IPS DF 6.9 (cell line): ENCODE results near the gene ZSCAN18.

ENCODE experiments used
- DNase-seq: peaks from one replicate; pipeline ENCODE4 v3.0.0-alpha.2; 2013; ENCODE audit warnings: low read depth, low spot score
- H3K27ac ChIP-seq: one replicate; pipeline ENCODE4 v1.5.1; 2013; ENCODE audit warnings: low read length, control low read depth
- H3K27me3 ChIP-seq: 2 replicates; pipeline ENCODE4 v1.6.1; 2013; ENCODE audit warnings: mild to moderate bottlenecking, low read length; ENCODE audit not compliant: control insufficient read depth, insufficient read depth
- H3K36me3 ChIP-seq: 2 replicates; pipeline ENCODE4 v1.6.1; 2013; ENCODE audit warnings: low read length; ENCODE audit not compliant: control insufficient read depth, insufficient read depth
- H3K4me1 ChIP-seq: 2 replicates; pipeline ENCODE4 v1.6.1; 2013; ENCODE audit warnings: low read length; ENCODE audit not compliant: control insufficient read depth, insufficient read depth
- H3K4me3 ChIP-seq: 2 replicates; pipeline ENCODE4 v1.5.1; 2013; ENCODE audit warnings: mild to moderate bottlenecking, low read length
- H3K9me3 ChIP-seq: 2 replicates; pipeline ENCODE4 v1.6.1; 2013; ENCODE audit warnings: low read length, inconsistent platforms; ENCODE audit not compliant: control insufficient read depth, insufficient read depth
- WGBS: extraction: QIAGEN DNeasy Blood & Tissue Kit; methylation state at CpG from one replicate; pipeline ENCODE4 v1.1.7; 2013; ENCODE audit warnings: mixed read lengths, missing lambda C conversion rate; ENCODE audit not compliant: insufficient read length, insufficient coverage; 5-methylcytosine and 5-hydroxymethylcytosine counted together

The ZSCAN18 gene

GRCh38 chr19:58107778-58108545 lies 9.9 kb upstream of the ZSCAN18 start:
- no CpG with 5 or more reads among the region's 7 CpGs for WGBS
- Histone ChIP-seq H3K4me3 (no peak overlapping the region), H3K4me1 (no peaks in the 10 kb centered on the region), H3K36me3 (no peaks in the 10 kb centered on the region), H3K27me3 (no peaks in the 10 kb centered on the region), H3K9me3 (peaks cover 6% of the 10 kb centered on the region), H3K27ac (no peak overlapping the region)
- DNase-seq, result no peak

- H3K27ac ChIP-seq, result no peak overlapping the region
- H3K9me3 ChIP-seq, result no peaks in the 10 kb centered on the region; the same call in 1 of the 2 replicates
- H3K36me3 ChIP-seq, result no peaks in the 10 kb centered on the region
- no CpG with 5 or more reads among the region's 2 CpGs for WGBS
- H3K27me3 ChIP-seq, result no peaks in the 10 kb centered on the region
- no peaks in the 10 kb centered on the region; the same call in 1 of the 2 replicates for H3K4me1 ChIP-seq
- H3K4me3 ChIP-seq, result peak overlapping the region; percentile 14; the same call in 1 of the 2 replicates
- no peak for DNase-seq
Observed at GRCh38 chr19:58098682-58098998, 609 bp upstream of the ZSCAN18 start.

DNA sequence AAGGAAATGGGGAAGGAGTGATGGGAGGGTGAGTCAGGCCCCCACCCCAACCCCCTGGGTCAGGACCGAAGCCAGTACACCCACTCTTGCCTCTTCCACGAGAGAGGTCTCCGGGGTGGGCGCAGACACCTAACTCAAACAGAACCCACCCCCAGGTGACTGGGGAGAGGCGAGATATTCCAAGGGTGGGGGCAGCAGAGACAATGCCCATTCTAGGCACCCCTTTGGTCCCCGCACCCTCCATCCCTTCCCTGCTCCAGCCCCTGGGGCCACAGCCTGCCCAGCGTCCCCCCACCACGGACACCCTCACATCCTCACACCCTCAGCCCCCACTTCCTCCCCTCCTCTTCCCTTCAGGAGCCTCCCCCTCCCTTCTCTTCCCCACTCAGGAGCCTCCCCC lies 682 bp downstream of the ZSCAN18 start:
- no CpG with 5 or more reads among the region's 8 CpGs for WGBS
- Histone ChIP-seq H3K36me3 (no peaks in the 10 kb centered on the region), H3K27me3 (no peaks in the 10 kb centered on the region), H3K4me1 (no peaks in the 10 kb centered on the region; the same call in 1 of the 2 replicates), H3K9me3 (no peaks in the 10 kb centered on the region; the same call in 1 of the 2 replicates), H3K27ac (no peak overlapping the region), H3K4me3 (peak overlapping the region; percentile 93; the same call in 1 of the 2 replicates)
- no peak for DNase-seq

DNA sequence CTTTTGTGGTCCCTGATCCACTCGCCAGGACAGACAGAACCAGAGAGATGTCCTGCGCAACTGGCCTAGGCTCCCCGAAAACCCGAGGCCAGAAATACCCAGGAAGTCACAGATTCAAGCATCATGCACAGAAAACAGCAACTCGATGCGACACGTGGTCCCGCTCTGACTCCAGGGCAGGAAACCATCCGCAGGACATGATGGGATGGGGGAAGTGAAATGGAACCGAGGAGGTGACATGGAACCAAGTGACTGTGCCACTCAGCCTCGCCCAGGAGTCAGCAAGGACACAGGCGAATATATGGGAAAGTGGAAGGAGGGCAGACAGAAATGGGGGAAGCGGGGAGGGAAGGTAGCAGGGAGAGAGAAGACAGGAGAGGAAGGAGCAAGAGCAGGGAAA lies 1.1 kb downstream of the ZSCAN18 start:
- Histone ChIP-seq H3K4me3 (no peak overlapping the region), H3K27ac (no peak overlapping the region), H3K9me3 (no peaks in the 10 kb centered on the region; the same call in 1 of the 2 replicates), H3K27me3 (no peaks in the 10 kb centered on the region), H3K4me1 (no peaks in the 10 kb centered on the region; the same call in 1 of the 2 replicates), H3K36me3 (no peaks in the 10 kb centered on the region)
- no peak for DNase-seq
- no CpG with 5 or more reads among the region's 13 CpGs for WGBS

- Histone ChIP-seq H3K27me3 (no peaks in the 10 kb centered on the region), H3K27ac (no peak overlapping the region), H3K4me3 (no peak overlapping the region), H3K36me3 (no peaks in the 10 kb centered on the region), H3K9me3 (no peaks in the 10 kb centered on the region), H3K4me1 (no peaks in the 10 kb centered on the region; the same call in 1 of the 2 replicates)
- no CpG with 5 or more reads among the region's 10 CpGs for WGBS
- DNase-seq, result no peak
Observed at GRCh38 chr19:58095328-58095727, 2.7 kb downstream of the ZSCAN18 start.

DNA sequence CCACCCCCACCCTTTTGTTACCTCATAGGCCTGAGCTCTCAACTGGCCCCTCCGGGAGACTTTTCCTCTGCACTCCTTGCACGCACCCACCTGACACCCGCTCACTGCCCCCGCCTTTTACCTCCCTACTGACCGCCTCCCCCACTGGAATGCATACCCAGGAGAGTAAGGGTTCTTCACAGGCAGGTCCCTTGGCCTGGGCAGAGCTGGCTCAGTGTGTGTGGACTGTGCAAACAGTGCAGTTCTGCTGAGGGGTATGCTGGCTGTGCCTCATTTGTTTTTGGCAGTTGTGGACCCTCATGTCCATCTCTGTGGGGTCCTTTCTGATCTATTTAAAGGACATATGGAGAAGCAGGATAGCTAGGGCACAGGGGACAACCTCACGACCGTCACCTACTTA lies 5.0 kb downstream of the ZSCAN18 start:
- Histone ChIP-seq H3K27ac (no peak overlapping the region), H3K36me3 (peaks cover 4% of the 10 kb centered on the region; the same call in 1 of the 2 replicates), H3K4me3 (no peak overlapping the region), H3K9me3 (no peaks in the 10 kb centered on the region), H3K4me1 (no peaks in the 10 kb centered on the region), H3K27me3 (no peaks in the 10 kb centered on the region)
- no CpG with 5 or more reads among the region's 7 CpGs for WGBS
- no peak for DNase-seq

DNA sequence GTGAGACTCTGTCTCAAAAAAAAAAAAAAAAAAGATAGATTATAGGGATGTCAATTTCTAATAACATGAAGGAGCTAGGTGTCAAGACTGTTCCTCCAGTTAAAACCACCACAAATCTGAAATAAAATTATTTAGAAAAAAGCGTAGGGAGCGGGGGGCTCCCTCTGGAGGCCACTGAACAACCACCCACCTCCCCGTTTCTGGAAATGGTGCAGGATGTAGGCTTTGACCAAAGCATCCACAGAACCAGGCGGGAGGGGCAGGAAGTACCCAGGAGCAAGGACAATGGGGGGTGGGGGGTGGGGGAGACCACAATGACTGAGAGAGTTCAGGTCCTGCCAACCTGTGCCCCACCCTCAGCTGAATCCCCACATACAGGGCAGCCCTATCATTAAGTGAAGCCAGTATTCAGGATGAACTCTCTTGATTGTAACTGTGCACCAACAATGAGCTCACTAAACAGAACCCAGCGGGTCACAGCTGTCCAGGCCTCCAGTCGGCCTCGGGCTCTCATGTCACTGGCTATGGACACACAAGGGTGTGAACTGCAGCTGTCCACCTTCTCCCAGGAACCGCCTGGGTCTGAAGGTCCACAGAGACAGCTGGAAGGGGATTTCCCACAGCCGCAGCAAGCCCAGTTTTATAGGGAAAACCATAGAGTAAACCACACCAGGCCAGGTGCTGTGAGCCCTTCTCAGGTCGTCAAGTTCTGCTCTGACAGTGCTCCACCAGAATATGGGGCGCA lies 6.6 kb downstream of the ZSCAN18 start:
- no peaks in the 10 kb centered on the region for H3K9me3 ChIP-seq
- WGBS, result no CpG with 5 or more reads among the region's 11 CpGs
- DNase-seq, result no peak
- no peaks in the 10 kb centered on the region for H3K4me1 ChIP-seq
- peaks cover 7% of the 10 kb centered on the region; the same call in 1 of the 2 replicates for H3K36me3 ChIP-seq
- H3K4me3 ChIP-seq, result no peak overlapping the region
- H3K27me3 ChIP-seq, result no peaks in the 10 kb centered on the region
- no peak overlapping the region for H3K27ac ChIP-seq

DNA sequence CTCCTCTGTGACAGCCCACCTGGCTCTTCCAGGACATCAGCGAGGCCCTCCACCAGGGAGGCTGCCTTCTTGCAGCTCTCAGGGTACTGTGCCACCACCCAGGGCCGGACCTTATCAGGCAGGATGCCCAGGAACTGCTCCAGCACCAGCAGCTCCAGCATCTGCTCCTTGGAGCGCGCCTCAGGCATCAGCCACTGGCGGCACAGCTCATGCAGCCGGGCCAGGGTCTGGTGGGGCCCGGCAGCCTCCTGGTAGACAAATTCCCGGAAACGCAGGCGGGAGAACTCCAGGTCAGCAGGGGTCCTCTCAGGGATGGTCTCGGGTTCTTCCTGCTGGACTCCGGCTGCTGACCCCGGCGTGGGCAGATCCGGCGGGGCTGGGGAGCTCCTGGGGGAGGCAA lies 8.2 kb downstream of the ZSCAN18 start:
- DNase-seq, result no peak
- Histone ChIP-seq H3K4me3 (no peak overlapping the region), H3K27me3 (no peaks in the 10 kb centered on the region), H3K27ac (no peak overlapping the region), H3K36me3 (peaks cover 11% of the 10 kb centered on the region; the same call in 1 of the 2 replicates), H3K9me3 (no peaks in the 10 kb centered on the region), H3K4me1 (no peaks in the 10 kb centered on the region)
- no CpG with 5 or more reads among the region's 16 CpGs for WGBS

DNA sequence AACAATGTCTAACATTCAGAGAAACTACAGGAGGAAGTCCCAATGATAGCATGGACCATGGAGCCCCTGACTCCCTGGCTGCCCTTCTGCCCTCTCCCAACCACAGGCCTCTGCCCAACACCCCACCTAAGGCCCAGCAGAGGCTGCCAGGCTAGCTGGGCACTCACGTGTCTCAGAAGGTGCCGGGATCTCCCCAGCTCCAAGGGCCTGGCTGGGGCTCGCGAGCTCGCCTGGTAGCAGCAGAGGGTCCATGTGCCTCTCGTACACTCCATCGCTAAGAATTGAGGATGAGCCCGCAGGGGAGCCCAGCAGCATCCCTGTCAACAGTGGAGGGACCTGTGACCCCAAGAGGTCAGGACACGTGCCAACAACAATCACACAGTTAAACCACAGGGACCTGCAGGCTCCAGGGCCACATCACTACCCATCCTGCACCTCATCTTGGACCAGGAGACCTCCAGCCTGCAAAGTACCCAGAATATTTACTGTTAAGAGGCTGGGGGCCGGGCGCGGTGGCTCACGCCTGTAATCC lies 9.4 kb downstream of the ZSCAN18 start:
- Histone ChIP-seq H3K27me3 (no peaks in the 10 kb centered on the region), H3K4me1 (no peaks in the 10 kb centered on the region), H3K4me3 (no peak overlapping the region), H3K9me3 (no peaks in the 10 kb centered on the region), H3K27ac (no peak overlapping the region), H3K36me3 (peaks cover 21% of the 10 kb centered on the region; the same call in 1 of the 2 replicates)
- no peak for DNase-seq
- no CpG with 5 or more reads among the region's 13 CpGs for WGBS

- H3K4me3 ChIP-seq, result no peak overlapping the region
- peaks cover 21% of the 10 kb centered on the region; the same call in 1 of the 2 replicates for H3K36me3 ChIP-seq
- no peaks in the 10 kb centered on the region for H3K9me3 ChIP-seq
- no peak overlapping the region for H3K27ac ChIP-seq
- no peaks in the 10 kb centered on the region for H3K27me3 ChIP-seq
- H3K4me1 ChIP-seq, result no peaks in the 10 kb centered on the region
- DNase-seq, result no peak
- no CpG with 5 or more reads among the region's 23 CpGs for WGBS
Observed at GRCh38 chr19:58086825-58087710, 11.0 kb downstream of the ZSCAN18 start.
